HepG2 (cell line): ENCODE measurements around the gene UBL7. TPM values are rescaled to one million over a fixed set of nuclear protein-coding genes. Genes with fewer than 3 reads are reported as not detected.

Experiments used
- ADNP ChIP-seq: sonication (generic); formaldehyde crosslinking; IDR thresholded peaks from 2 replicates; pipeline ENCODE4 v1.4.0; 2020; ENCODE audit warnings: missing genetic modification reagents
- CHCHD3 ChIP-seq: sonication (generic); formaldehyde crosslinking; IDR thresholded peaks from 2 replicates; pipeline ENCODE4 v1.8.0; 2022; ENCODE audit warnings: mild to moderate bottlenecking, missing genetic modification reagents, moderate library complexity
- ELF4 ChIP-seq: sonication (generic); formaldehyde crosslinking; IDR thresholded peaks from 2 replicates; pipeline ENCODE4 v1.5.0; 2020; ENCODE audit warnings: missing genetic modification reagents, mild to moderate bottlenecking, moderate library complexity, borderline replicate concordance
- FOXC1 ChIP-seq: sonication (generic); formaldehyde crosslinking; IDR thresholded peaks from 2 replicates; pipeline ENCODE4 v1.8.0; 2022; ENCODE audit warnings: mild to moderate bottlenecking, missing genetic modification reagents, borderline replicate concordance
- HOXA7 ChIP-seq: sonication (generic); formaldehyde crosslinking; IDR thresholded peaks from 2 replicates; pipeline ENCODE4 v1.8.1; 2022; ENCODE audit warnings: mild to moderate bottlenecking, missing genetic modification reagents, moderate library complexity
- IKZF5 ChIP-seq: IDR thresholded peaks from 2 replicates; pipeline ENCODE4 v1.6.1; 2018; ENCODE audit warnings: missing genetic modification reagents, mild to moderate bottlenecking, missing compliant biosample characterization
- NR2F6 ChIP-seq, 2 experiments: IDR thresholded peaks; 2 replicates each; pipeline ENCODE4 v1.6.1; 2016; ENCODE audit warnings: antibody characterized with exemption in 1 of 2, mild to moderate bottlenecking in 1 of 2
- STAT6 ChIP-seq: sonication (generic); formaldehyde crosslinking; IDR thresholded peaks from 2 replicates; pipeline ENCODE4 v1.4.0; 2020; ENCODE audit warnings: missing genetic modification reagents, mild to moderate bottlenecking, borderline replicate concordance
- TFAP4 ChIP-seq: sonication (generic); IDR thresholded peaks from 2 replicates; pipeline ENCODE4 v1.6.1; 2016; ENCODE audit warnings: low read depth, borderline replicate concordance
- TFDP2 ChIP-seq: sonication (generic); formaldehyde crosslinking; IDR thresholded peaks from 2 replicates; pipeline ENCODE4 v1.4.0; 2020; ENCODE audit warnings: missing genetic modification reagents
- YY1 ChIP-seq: IDR thresholded peaks from 2 replicates; pipeline ENCODE4 v1.6.1; 2011; ENCODE audit warnings: low read length, low read depth, moderate library complexity, mild to moderate bottlenecking; ENCODE audit not compliant: insufficient read depth, insufficient replicate concordance
- ZFP1 ChIP-seq: IDR thresholded peaks from 2 replicates; pipeline ENCODE4 v1.6.1; 2016
- ZMYM2 ChIP-seq: sonication (generic); formaldehyde crosslinking; IDR thresholded peaks from 2 replicates; pipeline ENCODE4 v1.8.0; 2022; ENCODE audit warnings: mild to moderate bottlenecking, missing genetic modification reagents
- ZNF12 ChIP-seq: sonication (generic); formaldehyde crosslinking; IDR thresholded peaks from 2 replicates; pipeline ENCODE4 v1.5.0; 2020; ENCODE audit warnings: missing genetic modification reagents
- ZNF280D ChIP-seq: sonication (generic); formaldehyde crosslinking; IDR thresholded peaks from 2 replicates; pipeline ENCODE4 v1.5.1; 2020; ENCODE audit warnings: mild to moderate bottlenecking, missing genetic modification reagents
- ZNF598 ChIP-seq: sonication (generic); formaldehyde crosslinking; IDR thresholded peaks from 2 replicates; pipeline ENCODE4 v1.5.1; 2020; ENCODE audit warnings: mild to moderate bottlenecking, missing genetic modification reagents, borderline replicate concordance
- ZNF816 ChIP-seq: sonication (generic); formaldehyde crosslinking; IDR thresholded peaks from 2 replicates; pipeline ENCODE4 v1.8.0; 2022; ENCODE audit warnings: missing genetic modification reagents, mild to moderate bottlenecking, borderline replicate concordance
- ZSCAN22 ChIP-seq: sonication (generic); formaldehyde crosslinking; IDR thresholded peaks from 2 replicates; pipeline ENCODE4 v1.4.0; 2020; ENCODE audit warnings: mild to moderate bottlenecking, missing genetic modification reagents
- polyA plus RNA-seq, 8 experiments: library from polyadenylated mRNA; depleted of rRNA in 3 of 8; stranded (reverse) in 7 of 8; unstranded in 1 of 8; fragments of >200 nt; fragmentation: Illumina TruSeq in 4 of 8; extraction: Trizol in 4 of 8; gene quantifications; 2 replicates each; pipeline versions ENCODE4 v1.2.1 to v1.2.3, GENCODE V29; 2011 to 2016; ENCODE audit warnings: low read depth in 4 of 8, missing spikeins in 1 of 8, mixed read lengths in 1 of 8; ENCODE audit not compliant: insufficient read depth in 1 of 8
- total RNA-seq, 5 experiments: library from RNA; depleted of rRNA; stranded (reverse); fragments of >200 nt; fragmentation: Illumina TruSeq; extraction: Trizol; gene quantifications; 2 replicates each; pipeline ENCODE4 v1.2.3, GENCODE V29; 2016; ENCODE audit warnings: low read depth in 1 of 5

The UBL7 gene
- total and polyA plus RNA-seq, 2 of the 13 experiments (the other 11 are each of a cell fraction or from before 2014, with no cell fraction given), result 55.0 to 63.5 TPM

GRCh38 chr15:74427607-74428441 lies 33.1 kb downstream of the UBL7 start (continued):
- TF ChIP-seq STAT6 (no peak), TFDP2 (CRISPR knock-in tag) (no peak), ADNP (CRISPR knock-in tag) (peak; percentile 79; the same call in 1 of the 2 replicates), ZNF598 (CRISPR knock-in tag) (no peak), CHCHD3 (CRISPR knock-in tag) (no peak), FOXC1 (CRISPR knock-in tag) (no peak), ZFP1 (CRISPR knock-in tag) (no peak), ELF4 (no peak), NR2F6 (IDR thresholded peaks at IDR 0.05) (0 out of 2 replicates have a peak, but pooled peaks have one; percentile 36), NR2F6 (CRISPR knock-in tag; IDR thresholded peaks at IDR 0.05) (peak; percentile 57; the same call in 1 of the 2 replicates), IKZF5 (CRISPR knock-in tag) (no peak), YY1 (no peak), ZNF280D (no peak), ZNF816 (no peak), HOXA7 (CRISPR knock-in tag) (no peak), TFAP4 (no peak), ZNF12 (no peak), ZMYM2 (CRISPR knock-in tag) (0 out of 2 replicates have a peak, but pooled peaks have one; percentile 39), ZSCAN22 (CRISPR knock-in tag) (no peak)
